ENCODE measurements around the gene ITSN1.

ITSN1 gene

DNA sequence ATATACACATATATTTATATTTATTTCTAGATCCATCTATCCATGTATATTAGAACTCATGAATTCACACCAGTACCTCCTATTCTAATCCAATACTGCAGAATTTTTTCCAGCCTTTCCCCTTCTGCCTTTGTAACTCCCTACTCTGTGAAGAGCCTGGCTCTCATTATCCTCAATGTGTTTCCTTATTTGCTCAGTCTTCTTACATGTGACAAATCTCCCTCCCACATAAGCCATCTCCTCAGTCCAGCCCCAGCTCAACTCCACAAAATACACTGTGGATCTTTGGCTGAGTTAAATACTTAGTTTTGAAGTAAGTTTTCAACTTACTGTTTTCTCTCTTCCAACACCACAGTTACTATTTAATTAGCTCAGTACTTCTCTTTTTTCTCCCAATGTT, 227.6 kb downstream of the ITSN1 start:
- DNase-seq = peak in 2 of 3 donors; percentile 12 to 17

DNA sequence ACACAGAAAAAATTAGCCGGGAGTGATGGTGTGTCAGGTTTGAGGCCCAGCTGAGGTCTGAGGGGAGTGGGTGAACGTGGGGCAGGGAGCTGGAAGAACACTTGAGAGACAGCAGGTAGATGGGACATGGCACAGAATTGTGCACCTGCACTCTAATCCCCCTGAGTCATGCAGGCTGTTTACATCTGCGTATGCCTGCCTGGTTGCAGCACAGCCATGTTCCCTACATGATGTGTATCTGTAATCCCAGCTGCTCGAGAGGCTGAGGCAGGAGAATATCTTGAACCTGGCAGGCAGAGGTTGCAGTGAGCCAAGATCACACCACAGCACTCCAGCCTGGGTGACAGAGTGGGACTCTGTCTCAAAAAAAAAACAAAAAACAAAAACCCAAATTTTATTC, 228.5 kb downstream of the ITSN1 start:
- no peak for DNase-seq

DNA sequence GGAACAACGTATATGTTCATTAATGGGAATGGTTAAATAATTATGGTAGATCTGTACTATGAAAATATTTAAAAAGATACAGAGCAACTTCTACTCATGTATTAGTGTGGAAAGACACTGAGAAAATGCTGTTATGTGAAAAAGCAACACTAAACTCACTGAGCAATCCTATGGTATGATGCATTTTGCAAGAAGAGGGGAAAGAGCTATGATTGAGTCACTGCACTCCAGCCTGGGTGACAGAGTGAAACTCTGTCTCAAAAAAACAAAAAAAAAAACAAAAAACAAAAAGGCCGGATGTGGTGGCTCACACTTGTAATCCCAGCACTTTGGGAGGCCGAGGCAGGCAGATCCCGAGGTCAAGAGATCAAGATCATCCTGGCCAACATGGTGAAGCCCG, 228.9 kb downstream of the ITSN1 start:
- peak in 1 of 3 donors; percentile 18 for DNase-seq

DNA sequence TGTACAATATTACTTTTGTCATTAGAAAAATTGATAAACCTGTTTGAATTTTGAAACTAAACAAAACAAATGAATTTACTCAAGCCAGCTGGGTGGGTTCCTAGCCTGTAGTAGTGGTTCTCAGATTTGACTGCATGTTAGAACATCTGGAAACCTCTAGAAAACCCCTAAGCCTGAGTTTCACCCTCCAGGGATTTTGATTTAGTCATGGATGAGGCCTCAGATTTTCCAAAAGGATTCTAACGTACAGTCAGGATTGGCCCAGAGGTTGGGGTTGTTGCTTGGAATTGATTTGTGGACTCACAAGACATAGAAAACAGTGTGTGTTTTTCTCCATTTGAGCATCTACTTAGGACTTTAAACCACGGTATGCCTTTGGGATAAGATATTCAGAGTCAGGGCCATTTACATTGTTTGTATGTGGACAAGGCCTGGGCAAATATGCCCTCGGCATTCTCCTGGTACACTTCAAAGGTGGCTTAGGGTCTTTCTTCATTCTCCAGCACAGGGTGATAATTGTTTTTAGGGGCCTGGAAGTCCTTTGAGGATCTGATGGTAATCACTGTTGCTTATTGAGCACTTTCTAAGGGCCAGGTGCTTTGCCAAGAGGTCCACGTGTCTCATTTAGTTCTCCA, 230.7 kb downstream of the ITSN1 start:
- DNase-seq = no peak

DNA sequence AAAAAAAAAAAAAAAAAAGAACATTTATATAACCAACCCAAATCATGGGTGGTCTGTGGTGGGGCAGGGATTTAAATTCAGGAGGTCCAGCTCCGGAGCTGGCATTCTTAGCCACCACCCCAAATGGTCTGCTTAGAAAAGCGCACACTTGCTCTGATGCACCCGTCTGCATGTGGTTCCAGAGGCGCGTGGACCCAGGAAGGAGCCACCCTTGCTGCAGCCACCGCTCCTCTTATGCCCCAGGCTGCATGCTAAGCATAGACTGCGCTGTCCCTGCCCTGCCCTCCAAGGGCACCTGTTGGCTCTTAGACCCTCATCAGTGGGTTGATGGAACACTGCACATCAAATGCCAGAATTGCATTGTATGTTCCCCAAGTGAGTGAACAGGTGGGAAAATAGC, 231.9 kb downstream of the ITSN1 start:
- DNase-seq = no peak

DNA sequence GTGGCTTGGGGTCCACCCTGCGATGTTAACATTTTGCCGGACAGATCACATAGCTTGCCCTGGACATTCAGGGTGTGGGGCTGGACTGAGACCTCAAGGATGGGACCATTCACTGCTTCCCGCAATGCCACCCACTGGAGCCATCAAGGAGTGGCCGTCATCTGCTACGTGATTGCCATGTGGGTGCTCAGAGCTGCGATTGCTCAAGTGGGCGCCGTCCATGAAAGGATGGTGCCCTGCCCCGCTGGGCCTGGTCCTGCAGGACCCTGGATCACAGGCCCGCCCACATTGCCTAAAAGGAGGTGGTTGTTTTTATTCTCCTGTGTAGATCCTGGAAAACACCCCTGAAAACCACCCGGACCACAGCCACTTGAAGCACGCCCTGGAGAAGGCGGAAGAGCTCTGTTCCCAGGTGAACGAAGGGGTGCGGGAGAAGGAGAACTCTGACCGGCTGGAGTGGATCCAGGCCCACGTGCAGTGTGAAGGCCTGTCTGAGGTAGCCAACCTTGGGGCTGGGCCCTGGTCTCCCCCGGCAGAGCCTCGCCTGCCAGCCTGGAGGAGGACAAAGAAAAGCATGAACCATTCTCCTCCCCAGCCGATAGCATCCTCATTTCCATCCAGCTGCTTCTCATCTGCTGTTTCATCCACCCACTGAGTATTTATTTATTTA, 232.9 kb downstream of the ITSN1 start:
- no peak for DNase-seq

DNA sequence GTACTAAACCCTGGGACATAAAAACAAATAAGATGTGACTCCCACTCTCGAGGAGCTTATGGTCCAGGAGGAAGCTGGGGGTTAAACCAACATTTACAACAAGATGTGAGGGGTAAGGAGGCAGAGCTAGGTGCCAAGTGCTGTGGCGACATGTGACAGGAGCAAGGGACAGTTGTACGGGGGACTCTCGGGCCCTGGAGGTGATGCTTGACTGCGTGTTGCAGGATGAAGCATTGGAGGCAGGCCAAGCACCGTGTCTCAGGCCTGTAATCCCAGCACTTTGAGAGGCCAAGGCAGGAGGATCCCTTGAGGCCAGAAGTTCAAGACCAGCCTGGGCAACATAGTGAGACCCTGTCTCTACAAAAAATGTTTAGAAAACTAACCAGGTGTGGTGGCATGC, 236.5 kb downstream of the ITSN1 start:
- DNase-seq = no peak

DNA sequence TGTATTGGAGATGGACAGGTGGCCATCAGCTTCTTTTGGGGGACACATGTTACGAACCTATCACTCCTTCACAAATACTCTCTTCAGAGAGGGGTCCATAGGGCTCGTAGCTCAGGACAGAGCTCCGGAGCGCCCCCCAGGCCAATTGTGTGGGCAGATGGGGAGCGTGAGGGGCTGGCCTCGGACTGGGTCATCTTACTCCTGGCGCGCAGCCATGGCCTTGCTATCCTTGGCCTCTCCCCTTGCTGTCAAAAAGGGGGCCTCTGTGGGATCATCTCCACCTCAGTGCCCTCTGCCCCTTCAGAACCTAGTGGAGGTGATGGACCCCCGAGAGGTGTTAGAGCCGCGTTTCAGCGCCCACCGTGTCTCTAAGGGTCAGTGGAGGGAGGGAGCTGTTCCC, 238.3 kb downstream of the ITSN1 start:
- DNase-seq = no peak

DNA sequence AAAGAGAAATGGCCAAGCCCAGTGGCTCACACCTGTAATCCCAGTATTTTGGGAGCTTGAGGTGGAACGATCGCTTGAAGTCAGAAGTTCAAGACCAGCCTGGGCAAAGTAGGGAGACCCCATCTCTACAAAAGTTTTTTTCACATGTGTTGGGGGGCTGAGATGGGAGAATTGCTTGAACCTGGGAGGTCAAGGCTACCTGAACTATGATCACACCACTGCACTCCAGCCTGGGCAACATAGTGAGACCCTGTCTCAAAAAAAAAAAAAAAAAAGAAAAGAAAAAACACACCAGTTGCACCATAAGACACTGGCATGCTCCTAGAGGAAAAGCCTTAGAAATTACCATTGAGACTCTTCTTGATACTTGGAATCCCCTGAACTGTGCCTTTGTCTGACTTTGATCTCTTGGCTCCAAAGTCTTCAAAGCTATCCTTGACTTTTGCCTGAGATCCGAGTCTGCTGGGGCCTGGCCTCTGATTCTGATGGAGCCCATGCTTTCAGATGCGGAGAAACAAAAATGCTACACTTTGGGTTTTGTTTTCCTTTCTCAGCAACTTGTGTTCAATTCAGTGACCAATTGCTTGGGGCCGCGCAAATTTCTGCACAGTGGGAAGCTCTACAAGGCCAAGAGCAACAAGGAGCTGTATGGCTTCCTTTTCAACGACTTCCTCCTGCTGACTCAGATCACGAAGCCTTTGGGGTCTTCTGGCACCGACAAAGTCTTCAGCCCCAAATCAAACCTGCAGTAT, 239.6 kb downstream of the ITSN1 start:
- peak in 1 of 3 donors; percentile 5 for DNase-seq

DNA sequence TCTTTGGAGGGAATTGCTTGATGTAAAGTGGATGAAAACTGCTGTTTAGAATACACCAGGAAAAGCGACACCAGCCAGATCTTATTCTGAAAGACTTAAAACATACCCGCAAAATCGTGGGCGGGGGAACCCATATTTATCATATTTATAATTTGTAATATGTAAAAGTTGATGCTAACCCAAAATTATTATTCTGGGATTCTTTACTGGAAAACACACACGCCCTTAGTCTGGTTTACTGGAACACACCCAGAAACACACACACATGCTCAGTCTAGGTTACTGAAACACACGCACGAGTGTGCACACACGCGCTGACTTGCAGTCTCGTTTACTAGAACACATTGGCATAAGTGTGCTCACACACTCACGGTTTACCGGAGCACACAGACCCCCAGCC, 240.8 kb downstream of the ITSN1 start:
- DNase-seq = no peak

DNA sequence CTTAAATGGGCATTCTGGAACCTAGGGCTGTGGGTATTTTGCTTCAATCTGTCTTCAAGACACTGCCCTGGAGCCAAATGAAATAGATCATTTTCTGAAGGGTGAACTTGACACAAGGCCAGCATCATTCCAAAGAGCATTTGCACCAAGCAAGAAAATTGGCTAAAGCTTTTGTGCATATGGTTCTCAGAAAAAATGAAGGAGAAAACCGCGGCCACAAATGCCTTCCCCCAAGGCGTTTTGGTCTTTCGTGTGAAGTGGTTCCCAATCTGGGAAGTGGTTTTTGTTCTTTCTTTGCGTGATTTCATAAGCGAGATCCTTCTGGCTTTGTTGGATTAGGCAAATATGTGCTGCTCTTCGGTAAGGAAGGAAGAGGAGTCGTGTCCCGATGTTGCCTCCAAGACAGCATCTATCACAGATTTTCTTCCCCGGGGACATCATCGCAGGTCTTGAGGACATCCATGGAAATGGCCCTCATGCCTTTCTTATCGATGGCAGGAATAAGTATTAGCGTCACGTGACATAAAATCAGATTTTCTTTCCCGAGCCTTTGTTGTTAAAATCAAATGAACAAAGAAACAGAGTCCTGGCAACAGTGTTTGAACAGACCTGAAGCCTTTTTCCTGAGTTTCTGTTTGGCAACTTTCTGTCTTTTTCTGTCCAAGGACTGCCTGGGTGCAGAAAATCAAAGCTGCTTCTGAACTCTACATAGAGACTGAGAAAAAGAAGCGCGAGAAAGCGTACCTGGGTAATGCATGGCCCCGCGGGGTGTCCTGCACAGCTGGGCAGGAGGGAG, 242.3 kb downstream of the ITSN1 start:
- DNase-seq = no peak

DNA sequence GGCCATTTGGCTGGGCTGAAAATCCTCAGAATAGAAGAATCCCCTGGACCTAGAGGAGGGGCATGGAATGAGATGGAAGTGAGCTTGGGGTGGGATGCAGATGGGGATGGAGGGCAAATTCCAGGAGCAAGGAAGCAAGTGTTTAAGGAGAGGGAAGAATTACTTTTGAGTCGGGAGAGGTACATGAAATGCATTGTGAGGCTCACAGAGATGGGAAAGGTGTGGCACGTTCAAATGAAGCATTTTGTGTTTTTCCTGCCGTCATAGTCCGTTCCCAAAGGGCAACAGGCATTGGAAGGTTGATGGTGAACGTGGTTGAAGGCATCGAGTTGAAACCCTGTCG, 242.8 kb downstream of the ITSN1 start:
- DNase-seq = no peak

DNA sequence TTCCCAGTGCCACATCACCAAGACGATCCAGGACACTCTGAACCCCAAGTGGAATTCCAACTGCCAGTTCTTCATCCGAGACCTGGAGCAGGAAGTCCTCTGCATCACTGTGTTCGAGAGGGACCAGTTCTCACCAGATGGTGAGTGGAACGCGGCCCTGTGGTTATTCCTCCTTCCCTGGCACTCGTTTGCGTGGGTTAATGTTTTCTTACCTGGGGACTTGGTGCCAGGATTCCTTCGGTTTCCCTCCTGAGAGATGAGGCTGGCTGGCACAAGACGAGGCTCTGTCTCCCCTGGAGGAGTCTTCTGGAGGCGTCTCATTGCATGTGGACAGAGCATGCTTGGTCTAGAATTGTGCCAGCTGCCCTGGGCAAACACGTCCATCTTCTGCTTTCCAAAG, 244.0 kb downstream of the ITSN1 start:
- DNase-seq = no peak

DNA sequence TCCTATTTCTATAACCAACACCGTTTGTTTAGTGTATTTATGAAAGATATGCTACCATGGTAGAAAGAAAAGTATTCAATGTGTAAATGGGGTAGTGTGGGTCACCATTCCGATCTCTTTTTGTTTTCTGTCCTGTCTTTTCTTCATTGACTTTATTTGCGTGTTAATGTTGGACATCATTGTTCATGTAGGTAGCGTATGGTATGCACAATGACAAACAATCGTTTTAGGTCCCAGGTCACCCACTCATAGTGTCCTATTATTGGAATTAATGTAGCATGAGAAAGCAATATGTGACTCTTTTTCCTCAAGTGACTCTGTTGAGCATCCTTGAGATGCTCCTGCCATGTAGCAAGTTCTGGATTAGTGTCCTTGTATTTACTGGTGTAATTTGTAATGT, 247.9 kb downstream of the ITSN1 start:
- no peak for DNase-seq

DNA sequence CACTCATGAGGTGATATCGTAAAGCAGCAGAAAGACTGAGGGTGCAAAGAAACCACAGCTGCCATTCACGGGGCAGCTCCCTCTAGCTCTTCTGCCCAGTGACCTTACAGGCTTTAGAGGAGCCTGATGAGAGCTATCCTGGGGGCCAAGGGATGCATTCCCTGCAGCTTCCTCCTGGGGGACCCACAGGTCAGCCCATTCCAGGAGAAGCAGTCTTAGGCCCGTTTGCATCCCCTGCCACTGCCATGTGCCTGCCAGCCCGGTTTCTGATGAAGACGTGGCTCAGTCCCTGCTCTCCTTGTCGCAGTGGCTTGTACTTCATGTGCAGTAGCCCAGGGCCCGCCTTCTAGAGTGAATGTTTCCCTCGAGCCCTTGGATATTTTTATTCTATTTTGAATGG, 250.6 kb downstream of the ITSN1 start:
- no peak for DNase-seq

DNA sequence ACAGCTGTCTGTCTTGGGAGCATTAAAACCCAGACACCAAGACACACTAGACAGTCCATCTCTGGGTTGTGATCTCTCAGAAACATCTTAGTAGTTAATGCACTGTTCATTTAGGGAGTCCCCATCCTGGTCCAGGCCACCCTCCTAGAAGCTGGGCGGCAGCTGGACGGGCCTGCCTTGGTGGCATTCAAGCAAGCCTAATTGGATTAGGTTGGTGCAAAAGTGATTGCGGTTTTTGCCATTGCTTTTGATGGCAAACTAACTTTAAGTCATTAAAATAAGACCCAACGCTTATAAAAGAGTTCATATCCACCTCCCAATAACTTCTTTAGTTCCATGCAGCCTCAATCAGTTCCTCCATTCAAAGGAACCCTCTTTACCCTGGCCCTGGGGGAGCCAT, 251.6 kb downstream of the ITSN1 start:
- no peak for DNase-seq

DNA sequence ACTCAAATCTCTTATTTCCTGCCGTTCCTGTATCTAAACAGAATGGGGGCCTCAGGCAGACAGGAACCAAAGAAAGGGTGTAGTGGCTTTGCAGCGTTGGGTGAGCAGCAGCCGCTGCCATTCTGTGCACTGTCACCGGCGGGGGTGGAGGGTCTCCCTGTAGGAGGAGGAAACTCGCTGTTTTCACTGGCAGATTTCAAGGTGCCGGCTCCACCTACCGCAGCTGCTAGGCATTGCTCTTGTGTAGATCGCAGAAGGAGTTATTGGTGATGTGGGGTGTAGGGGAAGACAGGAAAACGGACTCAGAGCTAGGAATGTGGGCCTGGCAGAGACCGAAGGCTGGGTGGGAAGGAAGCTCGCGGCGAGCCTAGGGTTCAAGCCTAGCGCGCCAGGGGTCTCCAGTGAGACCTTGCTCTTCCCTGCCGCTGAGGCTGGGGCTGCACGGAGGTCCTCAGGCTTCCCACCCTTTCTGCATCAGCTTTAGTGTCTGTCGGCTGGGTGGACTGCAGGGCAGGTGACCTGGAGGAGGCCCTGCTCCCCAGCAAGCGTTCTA, 252.5 kb downstream of the ITSN1 start:
- peak; percentile 87 to 89 (median 87) for DNase-seq

DNA sequence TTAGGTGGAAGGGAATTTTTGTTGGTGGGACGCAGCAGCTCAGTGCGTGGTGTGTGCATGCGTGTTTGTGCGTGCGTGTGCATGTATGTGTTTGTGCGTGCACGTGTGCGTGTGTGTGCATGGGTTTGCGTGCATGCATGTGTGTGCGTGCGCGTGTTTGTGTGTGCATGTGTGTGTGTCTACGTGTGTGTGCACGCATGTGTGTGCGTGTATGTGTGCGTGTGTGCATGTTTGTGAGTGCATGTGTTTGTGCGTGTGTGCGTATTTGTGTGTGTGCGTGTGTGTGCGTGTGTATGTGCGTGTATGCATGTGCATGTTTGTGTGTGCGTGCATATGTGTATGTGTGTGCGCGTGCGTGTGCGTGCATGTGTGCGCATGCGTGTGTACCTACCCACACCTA, 253.1 kb downstream of the ITSN1 start:
- no peak for DNase-seq

DNA sequence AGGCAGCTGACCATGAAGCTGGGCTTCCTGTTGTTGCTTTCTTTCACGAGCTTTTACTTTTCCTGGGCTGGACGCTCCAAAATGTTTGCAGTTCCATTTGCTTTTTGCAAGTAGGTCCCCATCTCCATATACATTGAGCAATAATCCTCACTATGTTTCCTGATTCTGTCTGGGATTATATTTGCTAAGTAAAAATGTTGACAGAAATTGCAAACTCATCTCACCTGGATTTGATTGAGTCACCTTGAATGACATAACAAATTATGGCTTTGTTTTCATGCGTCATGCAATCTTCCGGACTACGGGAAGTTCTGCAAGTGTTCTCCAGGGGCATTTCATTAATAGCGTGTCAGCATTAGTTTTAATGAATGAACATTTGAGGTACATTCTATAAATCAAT, 254.4 kb downstream of the ITSN1 start:
- DNase-seq = no peak

DNA sequence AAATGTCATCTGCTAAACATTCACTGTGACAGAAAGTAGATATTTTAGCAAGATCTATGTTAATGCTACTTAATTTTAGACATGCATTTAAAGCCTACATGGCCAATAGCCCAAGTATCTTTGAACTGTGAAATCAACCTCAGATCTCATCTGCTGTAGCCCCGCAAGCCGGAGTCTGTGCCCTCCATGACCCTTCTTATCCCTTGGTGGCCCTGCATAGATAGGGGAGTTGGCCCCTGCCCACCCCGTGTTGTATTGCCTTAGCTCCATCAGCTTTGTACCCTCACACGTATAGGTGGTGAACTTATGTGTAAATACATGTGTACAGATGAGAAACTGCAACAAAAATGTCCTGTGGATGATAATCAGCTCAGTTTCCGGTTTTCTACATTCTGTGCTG, 254.8 kb downstream of the ITSN1 start:
- DNase-seq = no peak

DNA sequence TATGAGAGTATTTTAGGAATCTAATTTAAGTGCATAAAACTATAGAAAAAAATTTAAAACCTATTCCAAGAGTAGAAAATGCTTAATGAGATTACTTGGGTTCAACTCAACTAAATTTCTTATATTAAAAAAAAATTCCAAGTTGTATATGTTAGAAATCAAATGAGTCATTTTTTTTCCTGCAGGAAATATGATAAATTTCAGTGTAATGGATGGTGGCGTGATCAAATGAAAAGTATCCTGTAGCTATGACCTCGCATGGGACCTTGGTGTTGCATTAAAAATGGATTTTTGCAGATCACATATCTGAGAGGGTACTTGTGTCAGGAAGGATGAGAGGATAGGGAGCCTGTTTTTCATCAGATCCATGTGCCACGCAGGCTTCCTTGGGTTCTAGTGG, 255.4 kb downstream of the ITSN1 start:
- DNase-seq = no peak

DNA sequence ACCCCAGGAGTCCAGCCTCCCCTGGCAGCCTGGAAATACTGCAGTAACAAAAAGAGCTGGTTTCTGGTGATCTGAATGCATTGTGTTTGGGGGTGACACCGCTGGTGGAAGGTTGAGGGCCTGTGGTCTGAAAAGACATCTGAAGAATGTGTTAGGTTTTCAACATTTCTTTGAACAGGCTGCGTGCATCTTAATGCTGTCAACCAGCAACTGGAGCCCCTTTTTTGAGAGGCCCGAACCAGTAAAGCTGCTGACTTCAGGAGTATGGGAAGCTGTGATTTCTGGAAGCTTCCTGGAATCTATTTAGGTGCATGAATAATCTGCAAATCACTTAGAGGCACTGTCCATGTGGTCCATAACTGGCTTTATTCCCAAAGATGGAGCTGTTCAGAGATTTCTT, 256.3 kb downstream of the ITSN1 start:
- no peak for DNase-seq

DNA sequence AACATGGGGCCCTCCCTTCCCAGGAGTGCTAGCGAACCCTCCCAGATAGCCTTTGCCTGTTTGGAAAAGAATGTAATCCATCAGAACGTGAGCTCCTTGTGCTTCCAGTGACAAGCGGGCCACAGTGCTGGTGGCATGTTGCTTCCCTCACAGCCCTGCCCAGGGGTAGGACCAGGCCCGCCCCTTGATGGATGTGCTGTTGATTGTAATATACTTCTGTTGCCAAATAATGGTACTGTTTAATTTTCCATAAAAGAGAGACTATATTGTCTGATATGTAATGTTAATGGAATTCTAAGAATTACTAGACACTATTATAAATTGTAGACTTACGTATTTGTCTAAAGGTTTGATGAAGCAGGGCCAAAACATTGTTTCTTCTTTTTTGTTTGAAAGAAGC, 256.9 kb downstream of the ITSN1 start:
- DNase-seq = no peak
